Activated naive CD8-positive, alpha-beta T cell treated with anti-CD3 and anti-CD28 coated beads for 36 hours (primary cell): ENCODE data around the gene C18orf54. TPM values are rescaled to one million over a fixed set of nuclear protein-coding genes. Genes with fewer than 3 reads are reported as not detected.

Experiments
- DNase-seq: peaks from one replicate; pipeline ENCODE4 v3.0.0; 2021
- H3K27ac Mint-ChIP-seq: one replicate; pipeline ENCODE4 v1.8.0; 2022; ENCODE audit warnings: mild to moderate bottlenecking, moderate library complexity, mixed read lengths
- H3K27me3 Mint-ChIP-seq: one replicate; pipeline ENCODE4 v1.8.0; 2022; ENCODE audit warnings: mild to moderate bottlenecking, mixed read lengths
- H3K36me3 Mint-ChIP-seq: one replicate; pipeline ENCODE4 v1.8.0; 2021; ENCODE audit warnings: mild to moderate bottlenecking, mixed read lengths
- H3K4me1 Mint-ChIP-seq: one replicate; pipeline ENCODE4 v1.8.0; 2021; ENCODE audit warnings: mixed read lengths
- H3K4me3 Mint-ChIP-seq: one replicate; pipeline ENCODE4 v1.8.0; 2022; ENCODE audit warnings: mild to moderate bottlenecking, moderate library complexity, mixed read lengths
- H3K9me3 Mint-ChIP-seq: one replicate; pipeline ENCODE4 v1.8.0; 2022; ENCODE audit warnings: mixed read lengths
- total RNA-seq, 2 experiments: library from RNA; stranded (reverse); gene quantifications; one replicate each; pipeline ENCODE4 v1.2.3, GENCODE V29; 2021

C18orf54 gene
- total RNA-seq, 2 experiments from 2014 or later: 5.7 to 6.5 TPM

DNA sequence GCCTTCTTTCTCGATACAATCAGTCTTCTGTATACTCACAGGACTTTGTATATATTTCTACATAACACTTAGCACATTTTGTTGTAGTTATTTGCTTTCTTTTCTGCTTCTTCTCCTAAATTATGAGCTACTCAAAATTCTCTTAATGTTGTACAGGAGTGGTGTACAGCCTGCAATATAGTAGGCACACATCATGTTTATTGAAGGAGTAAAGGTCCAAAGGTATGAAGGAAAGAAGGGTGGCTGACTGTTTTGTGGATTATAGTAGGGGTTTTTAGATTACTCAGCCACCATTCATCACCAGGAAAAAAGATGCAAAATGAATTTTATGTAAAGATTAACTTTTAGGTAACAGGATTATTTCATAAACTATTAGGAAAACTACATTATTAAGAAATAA is 54.1 kb downstream of the C18orf54 start:
- Mint-ChIP-seq H3K9me3 (no peaks in the 10 kb centered on the region), H3K27ac (no peak overlapping the region), H3K4me1 (no peaks in the 10 kb centered on the region), H3K36me3 (no peaks in the 10 kb centered on the region), H3K4me3 (no peak overlapping the region), H3K27me3 (peaks cover 14% of the 10 kb centered on the region)
- no peak for DNase-seq

DNA sequence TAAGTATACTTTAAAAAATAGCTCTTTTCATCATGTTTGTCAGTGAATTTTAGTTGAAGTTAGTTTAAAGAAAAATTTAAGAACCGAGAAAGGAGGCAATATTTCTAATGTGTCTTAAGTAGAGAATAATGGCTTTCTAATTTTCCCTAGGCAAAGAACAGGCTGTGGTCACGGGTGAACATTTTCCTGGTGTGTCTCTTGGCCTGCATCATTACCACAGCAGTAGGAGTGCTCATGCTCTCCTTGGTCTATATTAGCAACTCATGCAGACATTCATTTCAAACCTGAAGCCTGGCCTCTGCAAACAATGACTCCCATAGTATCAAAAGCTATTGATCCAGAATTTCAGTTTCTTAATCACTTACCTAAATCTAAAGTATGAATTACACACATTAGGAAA is 57.4 kb downstream of the C18orf54 start:
- DNase-seq: no peak
- no peaks in the 10 kb centered on the region for H3K4me1 Mint-ChIP-seq
- H3K4me3 Mint-ChIP-seq: no peak overlapping the region
- peaks cover 14% of the 10 kb centered on the region for H3K27me3 Mint-ChIP-seq
- no peak overlapping the region for H3K27ac Mint-ChIP-seq
- H3K9me3 Mint-ChIP-seq: no peaks in the 10 kb centered on the region
- H3K36me3 Mint-ChIP-seq: no peaks in the 10 kb centered on the region

DNA sequence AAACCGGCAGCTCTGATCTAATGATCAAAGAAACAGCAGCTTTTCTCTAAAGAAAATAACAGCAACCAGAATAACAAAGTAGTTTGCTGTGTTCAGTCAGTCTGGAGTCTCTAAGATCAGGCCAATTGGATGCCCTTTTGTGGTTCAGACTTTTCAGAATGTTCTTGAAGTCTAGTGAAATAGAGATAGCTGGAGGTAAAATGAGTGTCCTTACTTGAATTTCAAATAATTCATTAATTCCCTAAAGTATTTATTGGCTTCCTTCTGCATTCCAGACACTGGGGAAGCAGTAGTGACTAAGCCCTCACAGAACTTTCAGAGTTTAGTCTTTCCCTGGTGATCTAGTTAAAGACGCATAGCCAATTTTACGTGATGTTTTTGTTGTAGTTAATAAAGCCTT is 58.7 kb downstream of the C18orf54 start:
- no peaks in the 10 kb centered on the region for H3K36me3 Mint-ChIP-seq
- no peak overlapping the region for H3K4me3 Mint-ChIP-seq
- no peak for DNase-seq
- no peaks in the 10 kb centered on the region for H3K4me1 Mint-ChIP-seq
- no peaks in the 10 kb centered on the region for H3K9me3 Mint-ChIP-seq
- H3K27me3 Mint-ChIP-seq: peaks cover 20% of the 10 kb centered on the region
- H3K27ac Mint-ChIP-seq: no peak overlapping the region

DNA sequence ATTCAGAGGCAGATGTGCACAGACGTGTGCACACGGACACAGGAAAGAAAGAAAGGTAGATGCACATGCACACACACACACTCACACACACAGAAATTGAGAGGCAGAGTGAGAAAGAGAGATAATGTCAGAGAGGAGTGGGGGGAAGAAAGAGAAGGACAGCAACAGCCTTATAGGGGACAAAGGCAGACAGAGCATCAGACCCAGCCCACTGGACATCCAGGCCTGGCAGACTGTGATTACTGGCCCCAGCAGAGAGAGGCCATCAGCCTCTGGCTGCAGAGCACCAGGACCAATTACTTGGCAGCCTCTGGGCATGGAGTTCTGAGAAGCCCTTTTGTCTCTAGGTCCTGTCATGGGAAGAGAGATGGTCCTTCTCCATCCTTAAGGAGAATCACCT is 66.1 kb downstream of the C18orf54 start:
- Mint-ChIP-seq H3K4me3 (no peak overlapping the region), H3K4me1 (no peaks in the 10 kb centered on the region), H3K27ac (no peak overlapping the region)

DNA sequence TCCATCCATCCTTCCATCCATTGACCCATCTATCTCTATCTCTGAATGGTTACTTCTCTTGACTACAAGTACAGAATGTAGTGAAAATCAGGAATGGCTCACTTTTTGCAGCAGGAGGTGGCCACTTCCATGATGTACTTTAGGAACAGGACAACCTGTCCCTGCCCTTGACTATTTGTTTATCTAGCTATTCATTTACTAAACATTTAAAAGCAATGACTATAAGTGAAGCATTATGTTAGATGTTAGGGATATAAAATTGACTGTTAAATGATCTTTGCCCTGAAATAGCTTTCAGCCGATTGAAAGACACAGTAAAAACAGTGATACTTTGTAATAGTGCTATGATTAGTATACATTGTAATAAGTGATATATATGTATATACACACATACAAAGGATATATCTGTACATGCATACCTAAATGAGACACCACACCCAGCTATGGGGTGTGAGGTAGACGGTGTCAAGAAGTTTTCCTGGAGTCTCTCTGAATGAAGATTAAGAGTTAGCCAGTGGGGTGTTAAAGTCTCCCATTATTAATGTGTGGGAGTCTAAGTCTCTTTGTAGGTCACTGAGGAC is 68.5 kb downstream of the C18orf54 start:
- H3K27ac Mint-ChIP-seq: no peak overlapping the region
- DNase-seq: no peak
- H3K9me3 Mint-ChIP-seq: no peaks in the 10 kb centered on the region
- H3K27me3 Mint-ChIP-seq: peaks cover 10% of the 10 kb centered on the region
- H3K36me3 Mint-ChIP-seq: no peaks in the 10 kb centered on the region
- H3K4me3 Mint-ChIP-seq: no peak overlapping the region
- H3K4me1 Mint-ChIP-seq: no peaks in the 10 kb centered on the region

More for the DNA sequence above, 66.1 kb downstream of the C18orf54 start:
- Mint-ChIP-seq H3K36me3 (no peaks in the 10 kb centered on the region), H3K27me3 (peaks cover 14% of the 10 kb centered on the region), H3K9me3 (no peaks in the 10 kb centered on the region)
- DNase-seq: no peak

Other genes starting within 250 kb of the C18orf54 start
- 100 to 1,000 TPM; 116 to 133 TPM for gene MBD2, start 133.2 kb upstream of the C18orf54 start, total RNA-seq
- 10 to 100 TPM; 10.3 to 11.2 TPM for gene POLI, start 88.4 kb upstream of the C18orf54 start, total RNA-seq
- gene STARD6, start within 50 bp of the C18orf54 start, total RNA-seq: not detected
- gene DYNAP, start 233.3 kb downstream of the C18orf54 start, total RNA-seq: not detected